ENCODE measurements around the gene NINJ1. TPM values are rescaled to one million over a fixed set of nuclear protein-coding genes. Genes with fewer than 3 reads are reported as not detected.

The NINJ1 gene
- total RNA-seq, 1 donor from 2014 or later: 29.4 TPM

DNA sequence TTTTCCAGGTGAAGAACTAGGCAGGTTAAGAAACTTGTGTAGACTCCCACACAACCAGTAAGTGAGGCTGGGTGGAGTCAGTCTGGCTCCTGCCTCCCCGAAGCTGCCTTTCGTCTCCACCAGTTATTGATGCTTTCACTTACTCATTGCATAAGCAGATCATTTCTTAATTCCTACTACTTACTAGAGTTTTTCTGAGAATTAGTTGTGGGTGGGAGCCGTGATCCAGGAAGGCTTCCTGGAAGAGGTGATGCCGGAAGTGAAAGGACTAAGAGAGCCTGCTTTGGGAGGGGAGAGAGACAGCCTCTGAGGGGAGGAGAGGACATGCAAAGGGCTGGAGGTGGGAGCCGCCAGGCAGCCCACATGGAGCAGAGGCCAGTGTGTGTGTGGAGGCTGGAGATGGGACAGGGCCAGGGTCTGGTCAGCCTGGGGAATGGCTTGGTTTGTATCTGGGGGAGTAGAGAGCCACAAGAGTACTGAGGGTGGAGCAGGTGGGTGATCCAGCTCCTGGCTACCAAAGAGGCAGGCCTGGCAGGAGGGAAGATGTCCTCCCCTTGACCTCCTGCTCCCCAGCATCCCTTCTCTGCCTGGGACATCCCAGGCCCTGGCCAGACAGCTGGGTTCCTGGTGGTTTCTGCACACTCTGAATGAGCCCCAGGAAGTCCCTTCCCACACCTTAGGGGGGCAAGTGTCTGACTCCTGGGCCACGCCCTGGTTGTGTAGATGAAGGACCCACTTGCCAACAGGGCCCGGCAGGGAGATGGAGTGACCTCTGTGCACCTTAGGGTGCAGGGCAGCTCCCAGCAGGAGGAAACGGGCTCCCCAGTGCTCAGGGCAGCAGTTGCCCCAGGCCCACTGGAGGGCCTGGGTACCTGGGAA, 50.2 kb downstream of the NINJ1 start:
- H3K4me1 Mint-ChIP-seq (ENCODE audit: low read depth, unreplicated experiment): no peaks in the 10 kb centered on the region
- H3K9me3 Mint-ChIP-seq (ENCODE audit: unreplicated experiment): no peaks in the 10 kb centered on the region
- DNase-seq: no peak
- H3K27ac Mint-ChIP-seq (ENCODE audit: unreplicated experiment): no peak overlapping the region
- H3K36me3 Mint-ChIP-seq (ENCODE audit: unreplicated experiment): no peaks in the 10 kb centered on the region
- H3K27me3 Mint-ChIP-seq (ENCODE audit: unreplicated experiment): peaks cover 12% of the 10 kb centered on the region
- no peak overlapping the region for H3K4me3 Mint-ChIP-seq (ENCODE audit: unreplicated experiment)
- TF ChIP-seq, protein P1, sequence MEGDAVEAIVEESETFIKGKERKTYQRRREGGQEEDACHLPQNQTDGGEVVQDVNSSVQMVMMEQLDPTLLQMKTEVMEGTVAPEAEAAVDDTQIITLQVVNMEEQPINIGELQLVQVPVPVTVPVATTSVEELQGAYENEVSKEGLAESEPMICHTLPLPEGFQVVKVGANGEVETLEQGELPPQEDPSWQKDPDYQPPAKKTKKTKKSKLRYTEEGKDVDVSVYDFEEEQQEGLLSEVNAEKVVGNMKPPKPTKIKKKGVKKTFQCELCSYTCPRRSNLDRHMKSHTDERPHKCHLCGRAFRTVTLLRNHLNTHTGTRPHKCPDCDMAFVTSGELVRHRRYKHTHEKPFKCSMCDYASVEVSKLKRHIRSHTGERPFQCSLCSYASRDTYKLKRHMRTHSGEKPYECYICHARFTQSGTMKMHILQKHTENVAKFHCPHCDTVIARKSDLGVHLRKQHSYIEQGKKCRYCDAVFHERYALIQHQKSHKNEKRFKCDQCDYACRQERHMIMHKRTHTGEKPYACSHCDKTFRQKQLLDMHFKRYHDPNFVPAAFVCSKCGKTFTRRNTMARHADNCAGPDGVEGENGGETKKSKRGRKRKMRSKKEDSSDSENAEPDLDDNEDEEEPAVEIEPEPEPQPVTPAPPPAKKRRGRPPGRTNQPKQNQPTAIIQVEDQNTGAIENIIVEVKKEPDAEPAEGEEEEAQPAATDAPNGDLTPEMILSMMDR (IDR thresholded peaks at IDR 0.05; ENCODE audit: partially characterized antibody, unreplicated experiment): no peak

DNA sequence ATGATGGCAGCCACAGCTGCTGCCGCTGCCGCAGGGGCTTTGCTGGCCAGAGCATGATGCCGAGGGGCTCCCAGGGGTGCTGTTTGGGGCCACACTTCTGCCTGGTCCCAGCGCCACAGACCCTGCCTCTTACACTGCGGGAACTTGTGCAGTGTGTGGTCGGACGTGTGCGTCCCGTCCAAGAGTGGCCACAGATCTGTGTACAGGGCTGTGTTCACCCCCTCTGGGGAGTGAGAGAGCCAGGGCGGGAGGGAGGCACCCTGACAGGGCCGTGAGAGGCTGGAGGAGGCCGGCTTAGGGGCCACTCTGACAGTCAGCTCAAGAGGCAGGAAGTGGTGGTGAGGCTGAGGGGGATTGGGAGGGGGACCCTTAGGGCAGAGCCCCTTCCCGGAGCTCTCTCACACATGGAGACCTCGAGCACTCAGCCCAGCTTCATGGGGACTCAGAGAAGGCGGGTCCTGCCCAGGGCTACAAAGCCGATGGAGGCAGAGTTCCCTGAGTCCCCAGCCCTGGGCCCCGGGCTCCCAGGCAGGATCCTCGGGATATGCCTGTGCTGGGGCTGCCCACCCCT, 51.1 kb downstream of the NINJ1 start:
- Mint-ChIP-seq H3K9me3 (ENCODE audit: unreplicated experiment) (no peaks in the 10 kb centered on the region), H3K36me3 (ENCODE audit: unreplicated experiment) (no peaks in the 10 kb centered on the region), H3K4me1 (ENCODE audit: low read depth, unreplicated experiment) (no peaks in the 10 kb centered on the region), H3K4me3 (ENCODE audit: unreplicated experiment) (no peak overlapping the region), H3K27me3 (ENCODE audit: unreplicated experiment) (peaks cover 8% of the 10 kb centered on the region), H3K27ac (ENCODE audit: unreplicated experiment) (no peak overlapping the region)
- DNase-seq: no peak
- TF ChIP-seq, protein P1 (IDR thresholded peaks at IDR 0.05; ENCODE audit: partially characterized antibody, unreplicated experiment): no peak

DNA sequence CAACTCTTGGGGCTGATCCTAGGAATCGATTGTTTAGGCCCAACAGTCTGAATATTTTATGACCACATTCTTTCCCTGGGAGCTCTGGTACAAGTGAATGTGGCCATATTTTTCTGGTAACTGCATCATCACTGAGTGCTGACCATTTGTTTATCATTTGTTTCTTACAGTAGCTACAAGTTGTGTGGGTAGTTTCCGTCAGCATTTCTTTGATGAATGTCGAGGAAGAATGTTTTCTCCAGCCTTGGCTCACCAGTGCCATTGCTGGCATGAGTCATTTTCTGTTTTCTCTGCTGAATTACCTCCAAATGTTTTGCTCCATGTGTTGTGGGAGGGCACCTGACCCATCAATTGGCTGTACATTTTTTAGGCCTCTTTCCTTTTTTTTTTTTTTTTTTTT, 52.1 kb downstream of the NINJ1 start:
- Mint-ChIP-seq H3K27ac (ENCODE audit: unreplicated experiment) (no peak overlapping the region), H3K9me3 (ENCODE audit: unreplicated experiment) (no peaks in the 10 kb centered on the region), H3K4me1 (ENCODE audit: low read depth, unreplicated experiment) (no peaks in the 10 kb centered on the region), H3K4me3 (ENCODE audit: unreplicated experiment) (no peak overlapping the region), H3K27me3 (ENCODE audit: unreplicated experiment) (peaks cover 7% of the 10 kb centered on the region), H3K36me3 (ENCODE audit: unreplicated experiment) (no peaks in the 10 kb centered on the region)
- TF ChIP-seq, protein P1 (IDR thresholded peaks at IDR 0.05; ENCODE audit: partially characterized antibody, unreplicated experiment): no peak
- DNase-seq: no peak

DNA sequence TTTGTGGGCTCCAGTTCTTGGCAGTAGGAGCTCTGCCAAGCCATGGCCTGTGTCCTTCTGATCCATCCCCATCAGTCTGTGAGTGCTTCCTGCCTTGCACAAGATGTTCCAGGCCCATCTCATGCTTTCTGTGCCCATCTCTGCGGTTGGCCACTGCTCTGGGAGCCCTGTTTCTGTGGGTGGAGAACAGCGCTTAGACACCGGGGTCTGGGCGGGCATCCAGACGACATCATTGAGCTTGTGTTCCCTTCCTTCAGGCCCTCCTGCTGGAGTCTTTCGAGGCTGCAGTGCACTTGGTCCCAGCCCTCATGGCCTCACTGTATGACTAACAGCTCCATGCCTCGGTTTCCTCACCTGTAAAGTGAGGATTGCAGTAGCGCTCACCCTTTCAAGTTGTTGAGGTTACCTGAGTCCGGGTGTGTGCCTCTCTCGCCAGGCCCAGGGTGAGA, 52.9 kb downstream of the NINJ1 start:
- TF ChIP-seq, protein P1 (IDR thresholded peaks at IDR 0.05; ENCODE audit: partially characterized antibody, unreplicated experiment): no peak
- Mint-ChIP-seq H3K27me3 (ENCODE audit: unreplicated experiment) (peaks cover 5% of the 10 kb centered on the region), H3K27ac (ENCODE audit: unreplicated experiment) (no peak overlapping the region), H3K9me3 (ENCODE audit: unreplicated experiment) (no peaks in the 10 kb centered on the region), H3K4me3 (ENCODE audit: unreplicated experiment) (no peak overlapping the region), H3K4me1 (ENCODE audit: low read depth, unreplicated experiment) (no peaks in the 10 kb centered on the region), H3K36me3 (ENCODE audit: unreplicated experiment) (no peaks in the 10 kb centered on the region)
- DNase-seq: no peak

DNA sequence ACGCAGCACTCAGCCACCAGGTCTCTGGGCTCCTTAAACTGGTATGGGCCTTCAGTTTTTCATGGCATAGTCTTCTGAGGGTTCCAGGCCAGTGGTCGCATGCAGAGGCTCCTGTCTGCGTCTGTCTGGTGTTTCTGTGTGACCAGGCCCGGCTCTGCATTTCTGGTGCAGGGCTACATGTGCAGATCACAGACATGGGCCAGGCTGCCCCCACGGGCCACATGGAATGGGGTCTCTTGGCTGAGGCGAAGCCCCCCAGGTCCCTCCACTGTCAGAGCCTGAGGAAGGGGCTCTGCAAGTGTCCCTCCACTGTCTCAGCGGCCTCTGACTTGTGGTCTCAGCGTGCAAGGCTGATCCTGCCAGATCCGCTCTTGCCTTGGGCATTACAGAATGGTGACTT, 53.6 kb downstream of the NINJ1 start:
- Mint-ChIP-seq H3K36me3 (ENCODE audit: unreplicated experiment) (no peaks in the 10 kb centered on the region), H3K4me1 (ENCODE audit: low read depth, unreplicated experiment) (no peaks in the 10 kb centered on the region), H3K27ac (ENCODE audit: unreplicated experiment) (no peak overlapping the region), H3K9me3 (ENCODE audit: unreplicated experiment) (no peaks in the 10 kb centered on the region), H3K4me3 (ENCODE audit: unreplicated experiment) (no peak overlapping the region), H3K27me3 (ENCODE audit: unreplicated experiment) (peaks cover 5% of the 10 kb centered on the region)
- DNase-seq: no peak
- TF ChIP-seq, protein P1 (IDR thresholded peaks at IDR 0.05; ENCODE audit: partially characterized antibody, unreplicated experiment): no peak
